Uterus (tissue), 2 donors: ENCODE results near the gene GABPA.

ENCODE experiments used
- POLR2A ChIP-seq, 2 donors: fragments of 450-650 bp; IDR thresholded peaks; one replicate each; pipeline ENCODE4 v1.6.1; 2016; ENCODE audit warnings: antibody characterized with exemption in 2 of 2, mild to moderate bottlenecking in 1 of 2, moderate library complexity in 1 of 2
- TF ChIP-seq, protein P1 (sequence below), 4 experiments: fragments of 200-600 bp in 2 of 4; fragments of 450-650 bp in 2 of 4; sonication (generic) in 2 of 4; IDR thresholded peaks; one replicate each; pipeline ENCODE4 v1.5.1; 2016 to 2019; ENCODE audit warnings: antibody characterized with exemption in 4 of 4, mild to moderate bottlenecking in 2 of 4, moderate library complexity in 1 of 4

- TF ChIP-seq POLR2A (IDR thresholded peaks at IDR 0.05) = no peak
- TF ChIP-seq, protein P1, sequence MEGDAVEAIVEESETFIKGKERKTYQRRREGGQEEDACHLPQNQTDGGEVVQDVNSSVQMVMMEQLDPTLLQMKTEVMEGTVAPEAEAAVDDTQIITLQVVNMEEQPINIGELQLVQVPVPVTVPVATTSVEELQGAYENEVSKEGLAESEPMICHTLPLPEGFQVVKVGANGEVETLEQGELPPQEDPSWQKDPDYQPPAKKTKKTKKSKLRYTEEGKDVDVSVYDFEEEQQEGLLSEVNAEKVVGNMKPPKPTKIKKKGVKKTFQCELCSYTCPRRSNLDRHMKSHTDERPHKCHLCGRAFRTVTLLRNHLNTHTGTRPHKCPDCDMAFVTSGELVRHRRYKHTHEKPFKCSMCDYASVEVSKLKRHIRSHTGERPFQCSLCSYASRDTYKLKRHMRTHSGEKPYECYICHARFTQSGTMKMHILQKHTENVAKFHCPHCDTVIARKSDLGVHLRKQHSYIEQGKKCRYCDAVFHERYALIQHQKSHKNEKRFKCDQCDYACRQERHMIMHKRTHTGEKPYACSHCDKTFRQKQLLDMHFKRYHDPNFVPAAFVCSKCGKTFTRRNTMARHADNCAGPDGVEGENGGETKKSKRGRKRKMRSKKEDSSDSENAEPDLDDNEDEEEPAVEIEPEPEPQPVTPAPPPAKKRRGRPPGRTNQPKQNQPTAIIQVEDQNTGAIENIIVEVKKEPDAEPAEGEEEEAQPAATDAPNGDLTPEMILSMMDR (IDR thresholded peaks at IDR 0.05) = no peak
Observed at GRCh38 chr21:25717491-25718147, 17.2 kb upstream of the GABPA start.
